Activated CD4-positive, CD25-positive, alpha-beta regulatory T cell treated with anti-CD3 and anti-CD28 coated beads, Interleukin-2, amount 50 U/mL, for 24 hours (primary cell): Measurements from ENCODE around the gene C22orf42.
"Not testable (repeated sequence)": the region's sequence is repeated elsewhere in the genome, so short reads cannot be mapped to it uniquely, and the experiment has no call there.

Source experiments
- ATAC-seq, 2 donors: fragments of 150-1000 bp; cut with Tn5 transposase; one replicate each; pipeline ENCODE4 v1.10.0; 2021; ENCODE audit warnings: mild to moderate bottlenecking in 1 of 2, moderate library complexity in 1 of 2

Gene C22orf42

GRCh38 chr22:32183625-32184024 is 24.5 kb upstream of the C22orf42 start:
- ATAC-seq, result no peak

- no peak for ATAC-seq
Measured at GRCh38 chr22:32181043-32181442, 21.9 kb upstream of the C22orf42 start.

GRCh38 chr22:32177221-32177765 is 18.2 kb upstream of the C22orf42 start:
- ATAC-seq, result no peak

- ATAC-seq, result no peak
Measured at GRCh38 chr22:32175683-32176644, 16.9 kb upstream of the C22orf42 start.

GRCh38 chr22:32175115-32175514 is 16.0 kb upstream of the C22orf42 start:
- ATAC-seq, result no peak

GRCh38 chr22:32165681-32166080 is 6.6 kb upstream of the C22orf42 start:
- ATAC-seq, result no peak

- ATAC-seq, result no peak
Measured at GRCh38 chr22:32164075-32164860, 5.2 kb upstream of the C22orf42 start.

GRCh38 chr22:32160411-32160810 is 1.3 kb upstream of the C22orf42 start:
- ATAC-seq, result not testable (repeated sequence)

- ATAC-seq, result not testable (repeated sequence)
Measured at GRCh38 chr22:32157632-32158031, 1.5 kb downstream of the C22orf42 start.

- ATAC-seq, result not testable (repeated sequence)
Measured at GRCh38 chr22:32154727-32155126, 4.4 kb downstream of the C22orf42 start.

GRCh38 chr22:32151641-32152040 is 7.5 kb downstream of the C22orf42 start:
- ATAC-seq, result not testable (repeated sequence)

- not testable (repeated sequence) for ATAC-seq
Measured at GRCh38 chr22:32150647-32151046, 8.5 kb downstream of the C22orf42 start.

- not testable (repeated sequence) for ATAC-seq
Measured at GRCh38 chr22:32148372-32148771, 10.7 kb downstream of the C22orf42 start.

- ATAC-seq, result not testable (repeated sequence)
Measured at GRCh38 chr22:32147128-32147527, 12.0 kb downstream of the C22orf42 start.

GRCh38 chr22:32144496-32145274 is 14.4 kb downstream of the C22orf42 start:
- ATAC-seq, result peak; percentile 11 to 42

- peak; percentile 9 to 13 for ATAC-seq
Measured at GRCh38 chr22:32142600-32142999, 16.5 kb downstream of the C22orf42 start.

- not testable (repeated sequence) for ATAC-seq
Measured at GRCh38 chr22:32140688-32141087, 18.4 kb downstream of the C22orf42 start.

GRCh38 chr22:32138576-32138975 is 20.5 kb downstream of the C22orf42 start:
- not testable (repeated sequence) for ATAC-seq

- peak; percentile 85 to 87 for ATAC-seq
Measured at GRCh38 chr22:32137731-32138324, 21.3 kb downstream of the C22orf42 start.

GRCh38 chr22:32136881-32137280 is 22.2 kb downstream of the C22orf42 start:
- ATAC-seq, result not testable (repeated sequence)

- not testable (repeated sequence) for ATAC-seq
Measured at GRCh38 chr22:32135958-32136357, 23.1 kb downstream of the C22orf42 start.

- ATAC-seq, result not testable (repeated sequence)
Measured at GRCh38 chr22:32134796-32135195, 24.3 kb downstream of the C22orf42 start.
